Activated effector memory CD4-positive, alpha-beta T cell treated with Interleukin-2 at 50 U/mL for 16 hours (primary cell): ENCODE results near the gene CD82.
"Not testable (repeated sequence)": the region's sequence is repeated elsewhere in the genome, so short reads cannot be mapped to it uniquely, and the experiment has no call there.

Source experiments
- DNase-seq: peaks from one replicate; pipeline ENCODE4 v3.0.0-alpha.2; 2020

CD82 gene

DNA sequence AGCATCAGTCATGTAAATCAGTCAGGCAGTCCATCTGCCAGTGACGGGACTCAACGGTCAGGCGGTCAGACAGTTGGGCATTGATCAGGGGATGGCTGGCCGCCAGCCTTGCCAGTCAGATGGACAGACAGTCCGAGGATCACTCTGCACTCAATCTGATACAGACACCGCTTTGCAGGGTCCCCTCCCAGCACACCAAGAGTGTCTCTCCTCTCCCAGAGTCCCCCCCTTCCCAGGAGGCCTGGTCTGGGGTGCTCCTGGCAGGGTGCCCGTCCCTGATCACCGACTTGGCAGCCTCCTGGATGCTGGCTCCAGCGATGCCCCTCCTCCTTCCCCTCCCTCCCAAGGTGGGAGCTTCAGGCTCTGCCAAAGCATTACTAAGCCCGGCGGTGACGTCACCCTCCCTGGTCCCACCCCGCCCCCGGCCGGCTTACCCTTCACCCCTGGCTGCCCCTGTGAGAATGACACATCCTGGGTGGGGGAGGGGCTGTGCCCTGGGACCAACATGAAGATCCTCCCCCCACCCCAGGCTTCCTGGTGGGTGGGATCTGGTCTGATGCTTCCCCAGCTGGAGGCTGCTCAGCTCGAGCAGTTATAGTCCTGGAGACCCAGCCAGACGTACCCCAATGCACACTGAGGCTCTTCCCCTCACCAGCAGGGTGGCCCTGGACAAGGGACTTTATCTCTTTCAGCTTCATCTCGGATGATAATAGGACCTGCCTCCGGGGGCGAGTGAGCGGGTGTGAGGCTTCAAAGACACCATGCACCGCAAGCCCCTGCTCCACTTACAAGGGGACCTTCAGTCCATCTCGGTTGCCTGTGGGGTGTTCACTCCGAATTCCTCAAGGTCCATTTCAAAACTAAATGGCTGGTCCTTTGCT lies 69.2 kb downstream of the CD82 start:
- DNase-seq, result no peak

- DNase-seq, result no peak
Observed at GRCh38 chr11:44637487-44637886, 72.0 kb downstream of the CD82 start.

DNA sequence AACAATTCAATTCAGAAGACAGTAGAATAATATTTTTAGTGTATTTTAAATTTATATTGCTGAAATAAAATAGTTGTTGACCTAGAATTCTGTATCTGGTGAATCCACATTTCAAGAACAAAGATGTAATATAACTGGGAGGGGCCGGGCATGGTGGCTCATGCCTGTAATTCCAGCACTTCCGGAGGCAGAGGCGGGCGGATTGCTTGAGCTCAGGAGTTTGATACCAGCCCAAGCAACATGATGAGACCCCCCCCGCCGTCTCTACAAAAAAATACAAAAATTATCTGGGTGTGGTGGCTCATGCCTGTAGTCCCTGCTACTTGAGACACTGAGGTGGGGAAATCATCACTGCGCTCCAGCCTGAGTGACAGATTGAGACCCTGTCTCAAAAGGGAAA lies 72.6 kb downstream of the CD82 start:
- DNase-seq, result no peak

DNA sequence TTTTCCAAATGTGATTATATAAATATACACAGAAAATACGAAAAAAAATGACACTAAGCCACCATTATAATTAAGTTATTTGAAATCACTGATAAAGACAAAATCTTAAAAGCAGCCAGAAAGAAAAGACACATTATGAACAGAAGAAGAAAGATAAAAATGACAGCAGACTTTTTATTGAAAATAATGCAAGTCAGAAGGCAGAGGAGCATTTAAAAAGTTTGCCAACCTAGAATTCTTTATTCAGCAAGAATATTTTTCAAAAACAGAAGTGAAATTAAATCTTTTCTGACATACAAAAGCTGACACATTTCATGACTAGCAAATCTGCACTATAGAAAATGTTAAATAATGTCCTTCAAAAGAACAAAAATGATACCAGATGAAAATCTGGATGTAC lies 77.8 kb downstream of the CD82 start:
- no peak for DNase-seq

DNA sequence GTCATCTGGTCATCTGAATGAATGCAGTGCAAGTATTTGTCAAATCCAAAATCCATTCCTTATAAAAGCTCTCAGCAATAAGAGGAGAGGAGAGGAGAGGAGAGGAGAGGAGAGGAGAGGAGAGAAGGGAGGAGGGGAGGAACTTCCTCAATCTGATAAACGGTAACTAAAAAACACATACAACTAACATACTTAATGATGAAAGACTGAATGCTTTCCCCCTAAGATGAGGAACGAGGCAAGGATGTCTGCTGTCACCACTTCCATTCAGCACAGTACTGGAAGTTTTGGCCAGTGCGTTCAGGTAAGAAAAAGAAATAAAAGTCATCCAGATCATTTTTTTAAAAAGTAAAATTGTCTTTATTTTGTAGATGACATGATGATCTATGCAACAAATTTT lies 80.4 kb downstream of the CD82 start:
- DNase-seq, result no peak

- DNase-seq, result not testable (repeated sequence)
Observed at GRCh38 chr11:44647255-44647955, 81.9 kb downstream of the CD82 start.

DNA sequence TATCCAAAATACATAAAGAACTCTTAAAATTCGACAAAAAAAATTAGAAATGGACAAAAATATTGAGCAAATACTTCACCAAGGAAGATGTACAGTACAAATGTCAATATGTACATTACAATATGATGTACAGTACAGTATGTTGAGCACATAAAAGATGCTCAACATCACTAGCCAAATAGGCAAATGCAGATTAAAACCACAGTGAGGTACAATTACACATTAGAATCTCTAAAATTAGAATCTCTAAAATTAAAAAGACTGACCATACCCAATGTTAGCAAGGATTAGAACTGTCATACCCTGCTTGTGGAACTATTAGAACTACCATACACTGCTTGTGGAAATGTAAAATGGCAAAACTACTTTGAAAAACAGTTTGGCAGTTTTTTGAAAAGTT lies 82.6 kb downstream of the CD82 start:
- no peak for DNase-seq

GRCh38 chr11:44651535-44652155 lies 86.2 kb downstream of the CD82 start:
- DNase-seq, result no peak

DNA sequence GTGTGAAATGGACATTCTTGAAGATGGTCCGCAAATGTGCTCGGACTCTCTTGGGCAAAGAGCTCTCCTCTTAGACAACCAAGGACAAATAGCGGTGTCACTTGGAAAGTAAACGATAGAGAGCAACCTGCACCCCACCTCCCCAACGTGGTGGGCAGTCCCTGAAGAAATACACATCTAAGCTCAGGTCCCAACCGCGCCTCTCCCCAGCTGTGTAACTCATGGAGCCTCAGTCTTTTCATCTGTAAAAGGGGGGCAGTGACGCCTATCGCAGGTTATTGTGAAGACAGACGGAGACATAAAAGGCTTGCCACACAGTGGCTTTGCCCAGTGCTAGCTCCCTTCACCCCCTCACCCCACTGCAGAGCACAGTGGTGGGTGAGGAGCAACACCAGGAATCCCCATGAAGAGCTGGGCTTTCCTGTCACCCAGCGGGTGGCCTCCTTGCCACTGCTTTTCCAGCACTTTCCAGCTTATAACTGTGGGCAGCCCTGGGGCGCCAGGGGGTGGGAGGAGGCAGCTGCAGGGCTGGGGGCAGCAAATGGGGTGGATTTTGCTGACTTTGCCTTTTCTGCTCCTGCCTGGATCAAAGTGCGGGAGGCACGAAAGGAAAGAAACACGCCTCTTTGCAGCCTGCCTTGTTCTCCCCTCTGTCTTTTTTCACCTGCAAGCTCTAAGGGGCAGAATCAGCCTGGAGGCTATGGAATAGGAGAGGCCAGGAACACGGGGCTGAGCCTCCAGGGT lies 87.6 kb downstream of the CD82 start:
- no peak for DNase-seq

DNA sequence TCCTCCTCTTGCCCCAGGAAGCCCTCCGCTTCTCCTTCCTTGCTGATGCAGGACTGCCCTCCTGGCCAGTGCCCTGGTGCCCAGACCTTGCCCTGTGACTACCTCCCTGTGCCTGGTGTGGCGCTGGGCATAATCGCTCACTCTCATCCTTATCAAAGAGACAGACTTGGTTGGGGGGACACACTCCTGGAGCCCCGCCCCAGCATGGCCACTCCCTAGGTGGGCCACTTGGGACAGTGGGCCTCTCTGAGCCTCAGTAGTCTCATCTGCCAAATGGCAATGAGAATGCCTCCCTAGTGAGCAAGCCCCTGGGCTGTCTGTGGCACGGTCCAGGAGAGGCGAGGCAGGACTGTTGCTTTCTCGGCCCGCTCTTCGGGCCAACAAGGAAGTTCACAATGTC lies 88.6 kb downstream of the CD82 start:
- no peak for DNase-seq

- DNase-seq, result no peak
Observed at GRCh38 chr11:44654596-44654995, 89.1 kb downstream of the CD82 start.

DNA sequence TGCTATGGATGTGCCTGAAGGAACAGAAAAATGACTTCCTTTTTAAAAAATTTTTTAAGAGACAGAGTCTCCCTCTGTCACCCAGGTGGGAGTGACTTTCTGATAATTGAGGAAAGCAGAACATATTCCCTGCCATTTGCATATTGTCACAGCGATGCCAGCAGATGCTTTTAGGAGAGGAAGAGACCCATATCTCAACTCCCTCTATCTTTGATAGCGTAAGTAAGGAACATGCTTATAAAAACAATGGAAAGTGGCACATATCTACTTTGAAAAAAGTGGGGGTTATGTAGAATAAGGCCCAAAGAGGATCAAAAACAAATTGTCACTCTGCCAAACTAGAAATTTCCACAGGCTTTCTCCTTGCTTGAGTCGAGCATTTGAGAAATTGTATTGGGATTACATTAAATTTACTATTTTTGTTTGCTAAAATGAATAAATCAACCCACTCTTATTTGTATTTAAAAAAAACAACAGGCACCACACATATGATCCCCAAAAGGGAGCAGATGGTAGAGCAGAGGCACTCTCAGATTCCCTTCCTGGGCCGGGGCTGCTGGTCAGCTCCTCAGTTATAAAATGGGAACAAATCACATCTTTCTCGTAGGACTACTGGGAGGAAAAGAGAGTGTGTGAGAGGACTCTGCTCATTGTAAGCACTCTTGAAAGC lies 92.5 kb downstream of the CD82 start:
- no peak for DNase-seq

DNA sequence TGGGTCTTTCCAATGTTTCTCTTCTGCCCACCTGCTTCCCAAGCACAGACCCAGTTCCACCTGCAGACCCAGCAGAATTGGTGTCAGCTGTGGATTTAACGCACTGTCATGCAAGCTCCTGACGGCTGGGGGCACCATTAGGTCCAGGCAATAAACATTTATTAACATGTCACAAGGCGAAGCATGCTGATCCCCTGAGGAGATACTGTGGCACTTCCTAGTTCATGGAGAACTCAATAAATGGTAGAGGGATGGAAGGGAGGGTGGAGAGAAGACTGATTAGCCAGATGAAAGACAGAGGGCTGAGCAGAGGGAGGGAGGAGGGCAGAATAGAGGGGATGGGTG lies 93.0 kb downstream of the CD82 start:
- DNase-seq, result no peak

- no peak for DNase-seq
Observed at GRCh38 chr11:44659641-44660040, 94.2 kb downstream of the CD82 start.

DNA sequence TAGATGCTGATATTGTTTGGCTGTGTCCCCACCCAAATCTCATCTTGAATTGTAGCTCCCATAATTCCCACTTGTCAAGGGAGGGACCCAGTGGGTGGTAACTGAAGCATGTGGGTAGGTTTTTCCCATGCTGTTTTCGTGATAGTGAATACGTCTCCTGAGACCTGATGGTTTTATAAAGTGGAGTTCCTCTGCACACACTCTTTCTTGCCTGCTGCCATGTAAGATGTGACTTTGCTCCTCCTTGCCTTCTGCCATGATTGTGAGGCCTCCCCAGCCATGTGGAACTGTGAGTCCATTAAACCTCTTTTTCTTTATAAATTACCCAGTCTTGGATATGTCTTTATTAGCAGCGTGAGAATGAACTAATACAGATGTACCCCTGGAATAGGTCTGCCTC lies 95.1 kb downstream of the CD82 start:
- DNase-seq, result not testable (repeated sequence)

DNA sequence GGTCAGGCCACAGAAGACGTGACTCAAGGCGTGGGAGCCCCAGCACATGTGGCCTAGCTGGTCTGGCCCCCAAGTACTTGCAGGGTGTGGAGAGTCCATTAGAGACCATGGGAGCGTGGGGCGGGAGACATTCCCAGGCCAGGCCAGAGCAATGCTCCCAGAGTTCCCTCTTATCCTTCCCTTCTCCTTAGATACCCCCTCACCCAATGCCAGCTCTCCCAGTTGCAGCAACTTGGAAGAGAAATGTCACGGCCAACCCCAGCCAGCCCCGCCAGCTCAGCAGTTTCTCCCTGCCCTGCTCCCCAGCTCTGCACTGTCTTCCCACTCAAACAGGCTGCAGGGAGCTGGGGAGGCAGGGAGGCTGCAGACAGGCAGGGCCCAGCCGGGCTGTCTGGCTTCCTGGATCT lies 95.9 kb downstream of the CD82 start:
- no peak for DNase-seq
